ENCODE measurements around the gene PRLR.

PRLR gene

DNA sequence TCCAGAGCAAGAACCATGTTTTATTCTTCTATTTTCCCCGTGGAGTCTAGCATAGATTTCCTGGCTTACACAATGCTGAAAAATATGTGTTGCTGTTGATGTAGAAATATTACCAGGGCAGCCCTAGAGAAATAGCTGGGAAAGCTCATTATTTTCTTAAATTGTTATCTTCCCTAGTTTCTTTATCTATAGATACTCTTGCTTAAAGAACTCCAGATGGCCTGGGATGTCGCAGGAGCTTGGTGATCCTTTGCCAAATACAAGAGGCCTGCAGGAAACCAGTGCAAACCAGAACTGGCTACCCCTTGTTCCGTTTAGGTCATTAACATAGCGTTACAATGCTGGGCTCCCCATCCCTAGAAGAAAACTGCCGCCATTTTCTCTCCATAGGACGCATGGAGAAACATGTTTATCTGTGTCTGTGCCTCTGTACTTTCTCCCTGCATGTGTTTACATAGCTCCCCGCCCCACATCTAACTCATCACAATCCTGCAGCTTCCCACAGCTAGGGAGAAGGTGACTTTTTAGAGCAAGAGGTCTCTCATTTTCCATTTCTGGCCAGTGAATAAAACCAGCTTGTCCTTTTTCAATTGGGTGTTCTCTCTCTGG lies 6.4 kb downstream of the PRLR start:
- Mint-ChIP-seq H3K9me3 (no peaks in the 10 kb centered on the region), H3K36me3 (ENCODE audit: low read depth) (no peaks in the 10 kb centered on the region), H3K27ac (no peak overlapping the region), H3K4me3 (no peak overlapping the region), H3K27me3 (no peaks in the 10 kb centered on the region), H3K4me1 (ENCODE audit: low read depth) (peaks cover 51% of the 10 kb centered on the region)
- intact Hi-C loops (cut with micrococcal nuclease) = loop anchor here (10.0 kb wide), 1 partner anchor 701 kb away; no protein-coding TSS in a partner anchor

- intact Hi-C loops (cut with micrococcal nuclease) = loop anchor here (10.0 kb wide), 1 partner anchor 704 kb away; no protein-coding TSS in a partner anchor
- Mint-ChIP-seq H3K27me3 (no peaks in the 10 kb centered on the region), H3K4me3 (no peak overlapping the region), H3K27ac (no peak overlapping the region), H3K36me3 (ENCODE audit: low read depth) (no peaks in the 10 kb centered on the region), H3K4me1 (ENCODE audit: low read depth) (peaks cover 27% of the 10 kb centered on the region), H3K9me3 (no peaks in the 10 kb centered on the region)
Measured at GRCh38 chr5:35220967-35221366, 9.3 kb downstream of the PRLR start.

GRCh38 chr5:35218981-35219380 lies 11.3 kb downstream of the PRLR start:
- no peak overlapping the region for H3K27ac Mint-ChIP-seq
- H3K36me3 Mint-ChIP-seq (ENCODE audit: low read depth) = no peaks in the 10 kb centered on the region
- no peaks in the 10 kb centered on the region for H3K27me3 Mint-ChIP-seq
- intact Hi-C loops (cut with micrococcal nuclease) = loop anchor here (10.0 kb wide), 1 partner anchor 96 kb away; no protein-coding TSS in a partner anchor
- no peak overlapping the region for H3K4me3 Mint-ChIP-seq
- H3K4me1 Mint-ChIP-seq (ENCODE audit: low read depth) = peaks cover 12% of the 10 kb centered on the region
- H3K9me3 Mint-ChIP-seq = no peaks in the 10 kb centered on the region

DNA sequence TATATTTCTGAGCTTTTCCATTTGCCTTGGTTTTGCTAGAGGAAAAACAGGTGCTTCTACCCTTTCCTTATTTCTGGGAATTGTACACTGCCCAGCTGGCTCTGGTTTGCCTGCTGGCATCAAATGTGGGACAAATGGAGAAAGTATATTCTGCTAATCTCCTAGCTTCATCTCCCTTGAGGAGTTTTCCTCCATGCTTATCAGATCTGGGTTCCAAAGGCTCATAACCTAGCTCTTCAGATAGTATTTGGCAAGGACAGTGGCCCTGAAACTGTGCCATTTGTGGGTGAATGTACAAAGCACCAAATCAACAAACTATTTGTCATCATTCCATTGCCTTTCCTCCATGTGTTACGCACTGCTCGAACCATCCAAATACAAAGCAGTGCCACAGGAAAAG lies 16.2 kb downstream of the PRLR start:
- peaks cover 23% of the 10 kb centered on the region for H3K4me1 Mint-ChIP-seq (ENCODE audit: low read depth)
- no peak overlapping the region for H3K27ac Mint-ChIP-seq
- H3K4me3 Mint-ChIP-seq = no peak overlapping the region
- H3K9me3 Mint-ChIP-seq = no peaks in the 10 kb centered on the region
- no peaks in the 10 kb centered on the region for H3K36me3 Mint-ChIP-seq (ENCODE audit: low read depth)
- H3K27me3 Mint-ChIP-seq = no peaks in the 10 kb centered on the region
- intact Hi-C loops (cut with micrococcal nuclease) = loop anchor here (10.0 kb wide), 1 partner anchor 101 kb away; no protein-coding TSS in a partner anchor

DNA sequence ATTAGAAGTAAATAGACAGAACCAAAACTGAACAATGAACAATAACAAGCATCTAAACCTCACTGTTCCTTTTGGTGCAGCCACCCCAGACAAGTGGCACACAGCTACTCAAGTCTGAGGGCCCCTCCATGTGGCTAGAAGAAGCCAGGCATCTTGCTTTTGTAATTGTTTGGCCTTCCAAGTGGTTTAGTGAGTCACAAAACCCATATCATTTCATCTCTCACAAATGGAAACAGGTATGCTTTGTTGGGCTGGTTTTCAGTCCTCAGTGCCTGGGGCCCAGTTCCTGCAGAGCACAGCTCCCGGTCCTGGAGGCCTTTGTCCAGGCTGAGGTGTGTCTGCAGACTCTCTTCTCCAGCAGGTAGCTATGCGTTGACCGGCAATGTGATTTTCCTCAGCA lies 16.7 kb downstream of the PRLR start:
- Mint-ChIP-seq H3K27ac (peak overlapping the region; percentile 30), H3K27me3 (no peaks in the 10 kb centered on the region)
- intact Hi-C loops (cut with micrococcal nuclease) = loop anchor here (10.0 kb wide), 1 partner anchor 101 kb away; no protein-coding TSS in a partner anchor

GRCh38 chr5:35212122-35212982 lies 17.9 kb downstream of the PRLR start:
- H3K27me3 Mint-ChIP-seq = no peaks in the 10 kb centered on the region
- H3K9me3 Mint-ChIP-seq = no peaks in the 10 kb centered on the region
- H3K27ac Mint-ChIP-seq = peak overlapping the region; percentile 48
- no peak overlapping the region for H3K4me3 Mint-ChIP-seq
- H3K36me3 Mint-ChIP-seq (ENCODE audit: low read depth) = no peaks in the 10 kb centered on the region
- peaks cover 23% of the 10 kb centered on the region for H3K4me1 Mint-ChIP-seq (ENCODE audit: low read depth)
- intact Hi-C loops (cut with micrococcal nuclease) = loop anchor here (10.0 kb wide), 1 partner anchor 102 kb away; no protein-coding TSS in a partner anchor

More for the DNA sequence above, 16.7 kb downstream of the PRLR start:
- no peaks in the 10 kb centered on the region for H3K9me3 Mint-ChIP-seq
- peaks cover 23% of the 10 kb centered on the region for H3K4me1 Mint-ChIP-seq (ENCODE audit: low read depth)
- no peak overlapping the region for H3K4me3 Mint-ChIP-seq
- no peaks in the 10 kb centered on the region for H3K36me3 Mint-ChIP-seq (ENCODE audit: low read depth)

- no peak overlapping the region for H3K4me3 Mint-ChIP-seq
- H3K27me3 Mint-ChIP-seq = no peaks in the 10 kb centered on the region
- H3K9me3 Mint-ChIP-seq = no peaks in the 10 kb centered on the region
- H3K27ac Mint-ChIP-seq = peak overlapping the region; percentile 5
- intact Hi-C loops (cut with micrococcal nuclease) = loop anchor here (10.0 kb wide), 1 partner anchor 105 kb away; no protein-coding TSS in a partner anchor
- H3K4me1 Mint-ChIP-seq (ENCODE audit: low read depth) = peaks cover 29% of the 10 kb centered on the region
- H3K36me3 Mint-ChIP-seq (ENCODE audit: low read depth) = no peaks in the 10 kb centered on the region
Measured at GRCh38 chr5:35209862-35210261, 20.4 kb downstream of the PRLR start.

DNA sequence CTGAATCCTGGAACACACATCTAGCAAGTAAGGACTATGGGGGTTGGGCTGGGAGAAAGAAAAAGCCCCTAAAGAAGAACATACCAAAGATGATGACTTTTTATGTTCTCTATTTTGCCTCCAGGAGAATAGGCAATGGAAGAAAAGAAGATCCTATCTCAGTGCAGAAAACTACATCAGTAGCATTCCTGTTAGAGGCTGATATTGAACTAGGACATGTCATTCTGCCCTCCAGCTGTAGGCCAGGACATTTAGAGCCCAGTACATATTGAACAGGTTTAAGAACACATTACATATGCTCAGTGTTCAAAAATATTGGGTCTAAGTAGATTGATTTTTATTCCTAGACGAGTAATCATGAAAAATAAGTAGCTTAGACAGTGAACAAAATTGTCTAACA lies 24.7 kb downstream of the PRLR start:
- no peaks in the 10 kb centered on the region for H3K36me3 Mint-ChIP-seq (ENCODE audit: low read depth)
- H3K4me1 Mint-ChIP-seq (ENCODE audit: low read depth) = peaks cover 15% of the 10 kb centered on the region
- H3K27ac Mint-ChIP-seq = no peak overlapping the region
- H3K27me3 Mint-ChIP-seq = no peaks in the 10 kb centered on the region
- H3K4me3 Mint-ChIP-seq = no peak overlapping the region
- intact Hi-C loops (cut with micrococcal nuclease) = no loop called here
- H3K9me3 Mint-ChIP-seq = no peaks in the 10 kb centered on the region

- Mint-ChIP-seq H3K9me3 (no peaks in the 10 kb centered on the region), H3K4me3 (no peak overlapping the region), H3K36me3 (ENCODE audit: low read depth) (no peaks in the 10 kb centered on the region), H3K4me1 (ENCODE audit: low read depth) (peaks cover 11% of the 10 kb centered on the region), H3K27ac (no peak overlapping the region), H3K27me3 (no peaks in the 10 kb centered on the region)
- intact Hi-C loops (cut with micrococcal nuclease) = no loop called here
Measured at GRCh38 chr5:35205186-35205585, 25.1 kb downstream of the PRLR start.

DNA sequence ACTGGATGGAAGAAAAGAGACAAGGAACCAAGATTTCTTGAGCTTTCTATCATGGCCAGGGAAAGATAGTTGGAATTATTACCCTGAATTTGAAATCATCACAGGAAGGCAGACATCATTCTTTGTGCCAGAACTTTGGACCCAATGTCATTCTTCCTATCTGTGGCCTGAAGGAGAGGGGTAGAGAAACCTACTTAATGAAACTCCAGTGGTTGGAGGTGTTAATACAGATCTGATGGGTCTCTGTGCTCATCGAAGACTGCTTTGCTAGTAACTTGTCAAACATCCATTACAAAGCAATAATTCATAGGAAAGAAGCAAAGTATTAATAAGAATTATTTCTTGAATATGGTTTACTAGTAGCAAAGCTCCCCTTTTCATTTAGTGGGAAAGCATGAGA lies 26.9 kb downstream of the PRLR start:
- H3K27me3 Mint-ChIP-seq = no peaks in the 10 kb centered on the region
- no peak overlapping the region for H3K27ac Mint-ChIP-seq
- intact Hi-C loops (cut with micrococcal nuclease) = no loop called here
- H3K9me3 Mint-ChIP-seq = no peaks in the 10 kb centered on the region
- no peak overlapping the region for H3K4me3 Mint-ChIP-seq
- peaks cover 12% of the 10 kb centered on the region for H3K4me1 Mint-ChIP-seq (ENCODE audit: low read depth)
- H3K36me3 Mint-ChIP-seq (ENCODE audit: low read depth) = no peaks in the 10 kb centered on the region

GRCh38 chr5:35202319-35203111 lies 27.8 kb downstream of the PRLR start:
- H3K4me3 Mint-ChIP-seq = no peak overlapping the region
- intact Hi-C loops (cut with micrococcal nuclease) = loop anchor here (1.0 kb wide), 1 partner anchor 113 kb away; no protein-coding TSS in a partner anchor
- H3K4me1 Mint-ChIP-seq (ENCODE audit: low read depth) = peaks cover 17% of the 10 kb centered on the region
- H3K9me3 Mint-ChIP-seq = no peaks in the 10 kb centered on the region
- H3K27ac Mint-ChIP-seq = no peak overlapping the region
- H3K27me3 Mint-ChIP-seq = no peaks in the 10 kb centered on the region
- H3K36me3 Mint-ChIP-seq (ENCODE audit: low read depth) = no peaks in the 10 kb centered on the region

DNA sequence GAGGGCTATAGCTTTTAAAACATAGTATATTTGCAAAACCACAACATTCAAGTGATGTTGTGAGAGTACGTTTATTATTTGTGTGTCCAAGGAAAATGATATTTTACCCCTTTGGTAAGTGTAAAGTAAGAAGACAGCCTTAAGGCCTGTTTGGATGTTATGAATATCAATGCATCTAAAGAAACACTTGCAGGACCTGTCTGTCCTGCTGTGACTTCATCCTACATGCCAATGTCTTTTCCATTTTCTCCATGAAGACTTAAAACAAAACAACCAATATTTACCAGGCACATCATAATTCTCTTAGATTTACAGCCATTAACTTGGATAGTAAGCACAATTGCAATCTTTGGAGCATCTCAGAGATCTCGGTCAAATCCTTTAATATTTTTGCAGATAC lies 29.0 kb downstream of the PRLR start:
- no peak overlapping the region for H3K27ac Mint-ChIP-seq
- H3K27me3 Mint-ChIP-seq = no peaks in the 10 kb centered on the region
- intact Hi-C loops (cut with micrococcal nuclease) = no loop called here
- H3K4me1 Mint-ChIP-seq (ENCODE audit: low read depth) = peaks cover 23% of the 10 kb centered on the region
- no peak overlapping the region for H3K4me3 Mint-ChIP-seq
- H3K9me3 Mint-ChIP-seq = no peaks in the 10 kb centered on the region
- no peaks in the 10 kb centered on the region for H3K36me3 Mint-ChIP-seq (ENCODE audit: low read depth)

GRCh38 chr5:35199886-35200285 lies 30.4 kb downstream of the PRLR start:
- Mint-ChIP-seq H3K36me3 (ENCODE audit: low read depth) (no peaks in the 10 kb centered on the region), H3K9me3 (no peaks in the 10 kb centered on the region), H3K4me1 (ENCODE audit: low read depth) (peaks cover 29% of the 10 kb centered on the region), H3K4me3 (no peak overlapping the region), H3K27ac (no peak overlapping the region), H3K27me3 (no peaks in the 10 kb centered on the region)
- intact Hi-C loops (cut with micrococcal nuclease) = no loop called here

Measured in dendritic cell treated with granulocyte-macrophage colony-stimulating factor and Interleukin-4, amounts not matched to agents 40 ng/mL and 50 ng/mL, for 4 days (primary cell).